C4-2B (cell line): Measurements from ENCODE around the gene PTPRM.

Source experiments
- H3K27ac ChIP-seq: fragments of 450-650 bp; 2 replicates; pipeline ENCODE4 v1.5.1; 2017
- ZFX ChIP-seq: fragments of 450-650 bp; IDR thresholded peaks from 2 replicates; pipeline ENCODE4 v1.6.1; 2017
- TF ChIP-seq, protein P1 (sequence below): fragments of 450-650 bp; conservative IDR thresholded peaks from 2 replicates; pipeline ENCODE4 v1.5.1; 2017; ENCODE audit warnings: mild to moderate bottlenecking

Gene PTPRM

DNA sequence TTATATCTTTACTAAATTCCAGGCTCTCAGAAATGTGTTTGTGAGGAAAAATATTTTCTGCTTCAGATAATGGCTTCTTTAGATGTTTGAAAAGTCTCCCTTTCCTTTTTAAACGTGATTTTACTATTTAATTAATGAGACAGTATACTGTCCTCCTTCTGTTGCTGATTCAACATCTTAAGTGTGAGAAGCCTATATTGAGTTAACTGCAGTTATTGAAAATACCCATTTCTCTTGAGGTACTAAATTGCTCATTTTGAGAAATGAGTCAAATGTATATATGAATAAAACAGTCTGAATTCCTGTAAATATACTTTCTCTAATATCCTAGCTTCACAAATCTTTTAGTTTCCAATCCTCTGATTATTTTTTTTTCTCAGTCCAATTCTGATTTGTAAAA lies 470.2 kb downstream of the PTPRM start:
- no peak for TF ChIP-seq ZFX
- TF ChIP-seq, protein P1, sequence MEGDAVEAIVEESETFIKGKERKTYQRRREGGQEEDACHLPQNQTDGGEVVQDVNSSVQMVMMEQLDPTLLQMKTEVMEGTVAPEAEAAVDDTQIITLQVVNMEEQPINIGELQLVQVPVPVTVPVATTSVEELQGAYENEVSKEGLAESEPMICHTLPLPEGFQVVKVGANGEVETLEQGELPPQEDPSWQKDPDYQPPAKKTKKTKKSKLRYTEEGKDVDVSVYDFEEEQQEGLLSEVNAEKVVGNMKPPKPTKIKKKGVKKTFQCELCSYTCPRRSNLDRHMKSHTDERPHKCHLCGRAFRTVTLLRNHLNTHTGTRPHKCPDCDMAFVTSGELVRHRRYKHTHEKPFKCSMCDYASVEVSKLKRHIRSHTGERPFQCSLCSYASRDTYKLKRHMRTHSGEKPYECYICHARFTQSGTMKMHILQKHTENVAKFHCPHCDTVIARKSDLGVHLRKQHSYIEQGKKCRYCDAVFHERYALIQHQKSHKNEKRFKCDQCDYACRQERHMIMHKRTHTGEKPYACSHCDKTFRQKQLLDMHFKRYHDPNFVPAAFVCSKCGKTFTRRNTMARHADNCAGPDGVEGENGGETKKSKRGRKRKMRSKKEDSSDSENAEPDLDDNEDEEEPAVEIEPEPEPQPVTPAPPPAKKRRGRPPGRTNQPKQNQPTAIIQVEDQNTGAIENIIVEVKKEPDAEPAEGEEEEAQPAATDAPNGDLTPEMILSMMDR, result no peak
- no peak overlapping the region for H3K27ac ChIP-seq

GRCh38 chr18:8040021-8040420 lies 472.9 kb downstream of the PTPRM start:
- TF ChIP-seq ZFX, result no peak
- TF ChIP-seq, protein P1, result no peak
- H3K27ac ChIP-seq, result no peak overlapping the region

DNA sequence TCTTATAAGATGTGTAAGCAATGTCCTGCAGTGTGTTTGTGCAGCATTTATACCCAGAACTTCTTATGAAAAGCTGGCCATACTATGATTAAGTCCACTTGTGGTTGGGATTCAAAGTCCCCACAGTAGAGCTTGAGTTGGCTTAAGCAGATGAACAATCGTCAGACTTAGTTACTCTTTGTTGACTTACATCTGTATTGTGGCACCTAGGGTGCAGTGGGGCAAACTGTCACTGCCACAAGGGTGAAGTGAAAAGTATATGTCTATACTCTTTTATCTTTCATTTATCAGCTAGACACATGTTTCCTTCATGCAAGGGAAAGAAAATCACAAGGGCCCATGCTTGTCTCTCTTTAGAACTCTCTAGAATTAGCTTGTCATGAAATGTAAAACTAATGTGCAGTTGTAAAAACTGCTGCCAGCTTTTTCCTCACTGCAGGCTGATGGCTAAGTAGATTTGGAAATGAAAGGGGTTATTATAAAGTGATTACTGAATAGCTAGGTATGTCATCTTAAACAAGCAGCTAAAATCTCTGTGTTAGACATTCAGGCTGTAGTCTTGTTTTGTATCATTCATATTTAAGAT lies 474.5 kb downstream of the PTPRM start:
- TF ChIP-seq, protein P1, result no peak
- no peak overlapping the region for H3K27ac ChIP-seq

DNA sequence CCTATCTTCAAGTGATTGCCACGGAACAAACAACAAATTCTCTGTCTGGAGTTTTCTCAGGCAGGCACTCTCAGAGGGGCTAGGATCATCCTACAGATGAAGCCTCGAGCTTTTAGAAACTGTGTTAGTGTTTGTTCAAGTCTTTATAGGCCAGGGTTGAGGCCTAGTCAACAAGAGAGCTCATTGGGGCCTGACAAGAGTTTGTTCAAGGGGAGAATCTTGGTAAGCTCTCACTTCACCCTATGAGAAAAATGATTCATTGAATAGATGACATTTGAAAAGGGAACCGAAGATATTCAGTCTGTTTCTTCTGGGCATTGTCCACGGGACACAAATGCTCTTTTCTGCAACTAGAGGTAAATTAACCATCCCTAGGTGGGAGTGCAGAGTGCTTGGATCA lies 476.9 kb downstream of the PTPRM start:
- TF ChIP-seq, protein P1, result no peak
- TF ChIP-seq ZFX, result no peak
- H3K27ac ChIP-seq, result no peak overlapping the region

DNA sequence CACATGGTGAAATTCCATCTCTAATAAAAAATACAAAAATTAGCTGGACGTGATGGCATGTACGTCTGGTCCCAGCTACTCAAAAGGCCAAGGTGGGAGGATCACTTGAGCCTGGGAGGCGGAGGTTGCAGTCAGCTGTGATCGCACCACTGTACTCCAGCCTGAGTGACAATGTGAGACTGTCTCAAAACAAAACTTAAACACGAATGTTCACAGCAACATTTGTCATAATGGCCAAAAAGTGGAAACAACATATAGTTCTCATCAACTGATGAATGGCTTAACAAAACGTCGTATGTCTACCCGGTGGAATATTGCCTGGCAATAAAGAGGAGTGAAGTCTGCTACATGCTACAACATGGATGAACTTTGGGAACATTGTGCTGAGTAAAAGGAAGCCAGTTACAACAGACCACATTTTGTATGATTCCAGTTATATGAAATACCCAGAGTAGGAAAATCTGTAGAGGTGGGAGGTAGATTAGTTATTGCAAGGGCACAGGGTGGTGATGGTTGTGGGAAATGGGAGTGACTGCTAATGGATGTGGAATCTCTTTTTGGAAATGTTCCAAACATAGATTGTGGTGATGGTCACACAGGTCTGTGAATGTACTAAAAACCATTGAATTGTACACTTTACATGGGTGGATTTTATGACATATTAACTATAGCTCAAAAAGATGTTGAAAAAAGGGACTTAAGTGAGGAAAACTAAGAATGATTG lies 478.2 kb downstream of the PTPRM start:
- no peak overlapping the region for H3K27ac ChIP-seq
- TF ChIP-seq, protein P1, result no peak
- TF ChIP-seq ZFX, result no peak

DNA sequence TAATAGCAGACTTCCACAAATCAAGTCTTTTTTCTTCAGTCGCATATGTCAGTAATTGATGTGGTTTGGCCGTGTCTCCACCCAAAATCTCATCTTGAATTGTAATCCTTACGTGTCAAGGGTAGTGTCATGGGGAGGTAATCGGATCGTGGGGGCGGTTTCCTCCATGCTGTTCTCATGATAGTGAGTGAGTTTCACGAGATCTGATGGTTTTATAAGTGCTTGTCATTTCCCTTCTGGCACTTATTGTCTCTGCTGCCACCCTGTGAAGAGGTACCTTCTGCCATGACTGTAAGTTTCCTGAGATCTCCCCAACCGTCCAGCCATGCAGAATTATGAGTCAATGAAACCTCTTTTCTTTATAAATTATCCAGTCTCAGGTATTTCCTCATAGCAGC lies 478.8 kb downstream of the PTPRM start:
- no peak overlapping the region for H3K27ac ChIP-seq
- TF ChIP-seq ZFX, result no peak
- TF ChIP-seq, protein P1, result no peak

DNA sequence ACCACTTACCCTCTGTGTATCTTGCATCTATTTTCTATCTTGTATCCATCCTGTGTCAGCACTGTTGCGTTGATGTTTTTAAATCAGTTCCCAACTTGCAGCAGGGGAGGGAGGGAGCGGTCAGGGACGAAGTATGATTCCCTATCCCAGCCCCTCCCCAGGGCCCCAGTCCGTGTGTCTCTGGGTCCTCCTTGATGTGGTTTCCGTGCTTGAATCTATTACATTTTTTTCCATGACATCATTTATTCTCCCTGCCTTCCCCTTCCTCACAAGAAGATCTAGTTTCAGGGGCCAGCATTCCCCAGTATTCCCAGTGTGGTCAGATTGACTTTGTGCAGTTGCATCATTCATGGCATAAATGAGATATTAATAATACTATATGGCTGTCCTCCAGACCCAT lies 479.3 kb downstream of the PTPRM start:
- H3K27ac ChIP-seq, result no peak overlapping the region
- TF ChIP-seq, protein P1, result no peak
- TF ChIP-seq ZFX, result no peak
